HG03469 (cell line): ENCODE results near the gene NUP88.
A peak's percentile ranks its signal among the peaks of the same experiment; 100 is the strongest.

Source experiments
- ATAC-seq: cut with Tn5 transposase; IDR thresholded peaks from one replicate; pipeline ENCODE4 v1.9.1; 2021; ENCODE audit warnings: mild to moderate bottlenecking, moderate library complexity, moderate number of reproducible peaks; ENCODE audit not compliant: unreplicated experiment

Gene NUP88

GRCh38 chr17:5419959-5420653, 644 bp upstream of the NUP88 start, which contains the start of gene RPAIN:
Gene RPAIN (plus strand): TSS chr17:5420182. CDS start chr17:5420211, 29 bp downstream.
- ATAC-seq: peak; percentile 15

- peak; percentile 32 for ATAC-seq
Measured at GRCh38 chr17:5418858-5419355, 555 bp downstream of the NUP88 start.

GRCh38 chr17:5416901-5417300, 2.6 kb downstream of the NUP88 start:
- no peak for ATAC-seq

GRCh38 chr17:5413682-5414081, 5.8 kb downstream of the NUP88 start:
- no peak for ATAC-seq

- ATAC-seq: no peak
Measured at GRCh38 chr17:5410594-5411272, 8.7 kb downstream of the NUP88 start.

- no peak for ATAC-seq
Measured at GRCh38 chr17:5408186-5408585, 11.3 kb downstream of the NUP88 start.

GRCh38 chr17:5405400-5405799, 14.1 kb downstream of the NUP88 start:
- no peak for ATAC-seq

GRCh38 chr17:5399767-5400166, 19.7 kb downstream of the NUP88 start:
- no peak for ATAC-seq

- ATAC-seq: no peak
Measured at GRCh38 chr17:5396612-5397011, 22.9 kb downstream of the NUP88 start.

GRCh38 chr17:5391678-5392077, 27.8 kb downstream of the NUP88 start:
- no peak for ATAC-seq

GRCh38 chr17:5381542-5381941, 37.9 kb downstream of the NUP88 start:
- ATAC-seq: no peak

GRCh38 chr17:5380491-5381135, 38.8 kb downstream of the NUP88 start:
- no peak for ATAC-seq

GRCh38 chr17:5379351-5380107, 39.9 kb downstream of the NUP88 start:
- no peak for ATAC-seq

- no peak for ATAC-seq
Measured at GRCh38 chr17:5378566-5379207, 40.8 kb downstream of the NUP88 start.

GRCh38 chr17:5373112-5373511, 46.4 kb downstream of the NUP88 start:
- ATAC-seq: no peak

GRCh38 chr17:5370411-5370810, 49.1 kb downstream of the NUP88 start:
- ATAC-seq: no peak

- no peak for ATAC-seq
Measured at GRCh38 chr17:5365831-5366230, 53.6 kb downstream of the NUP88 start.

GRCh38 chr17:5364696-5365095, 54.8 kb downstream of the NUP88 start:
- ATAC-seq: no peak

- no peak for ATAC-seq
Measured at GRCh38 chr17:5364156-5364555, 55.3 kb downstream of the NUP88 start.

- no peak for ATAC-seq
Measured at GRCh38 chr17:5362162-5362811, 57.2 kb downstream of the NUP88 start.
